A549 (cell line): ENCODE measurements around the gene PRKCZ. TPM values are rescaled to one million over a fixed set of nuclear protein-coding genes. Genes with fewer than 3 reads are reported as not detected.

Source experiments
- ATAC-seq, 2 experiments: fragments of 200-7000 bp in 1 of 2; fragments of >200 bp in 1 of 2; cut with Nextera tagmentation in 1 of 2; cut with Tn5 transposase in 1 of 2; 3 replicates each; pipeline versions ENCODE4 v1.8.0 to v1.9.1; 2018 to 2020; ENCODE audit warnings: mild to moderate bottlenecking in 1 of 2, moderate library complexity in 1 of 2
- CTCF ChIA-PET: fragments of 300-600 bp; sonication (Branson Sonifier 250); formaldehyde crosslinking; extraction: SDS; loops from one replicate; lab custom pipeline; 2021; ENCODE audit warnings: antibody characterized with exemption, inconsistent platforms; lab: Yijun Ruan, JAX
- POLR2A ChIA-PET: fragments of 350-600 bp; formaldehyde crosslinking; extraction: SDS; loops from one replicate; lab custom pipeline; 2021; ENCODE audit warnings: antibody characterized with exemption, inconsistent platforms; lab: Yijun Ruan, JAX
- DNase-seq, 2 experiments: peaks; one replicate each; pipeline versions ENCODE4 v3.0.0 to v3.0.0-alpha.2; 2011 to 2016; ENCODE audit warnings: low read depth in 1 of 2, low spot score in 1 of 2
- FAIRE-seq: peaks from 2 replicates; lab custom pipeline; 2011; peaks lifted over from hg19 to GRCh38; lab: Jason Lieb, UNC
- H3K27ac ChIP-seq, 2 experiments: fragments of >200 bp; sonication (Bioruptor Twin); formaldehyde crosslinking; 3 replicates each; pipeline ENCODE4 v1.5.1; 2016 to 2017
- H3K4me1 ChIP-seq: fragments of >200 bp; sonication (Bioruptor Twin); formaldehyde crosslinking; 3 replicates; pipeline ENCODE4 v1.6.1; 2016
- H3K4me2 ChIP-seq: fragments of >200 bp; sonication (Bioruptor Twin); formaldehyde crosslinking; 3 replicates; pipeline ENCODE4 v1.6.1; 2016
- H3K4me3 ChIP-seq: fragments of >200 bp; sonication (Bioruptor Twin); formaldehyde crosslinking; 3 replicates; pipeline ENCODE4 v1.5.1; 2016
- H3K9me3 ChIP-seq: fragments of >200 bp; sonication (Bioruptor Twin); formaldehyde crosslinking; 3 replicates; pipeline ENCODE4 v1.6.1; 2016
- CEBPB ChIP-seq, 2 experiments: fragments of >200 bp in 1 of 2; sonication (Bioruptor Twin) in 1 of 2; formaldehyde crosslinking in 1 of 2; IDR thresholded peaks; 2 replicates each; pipeline ENCODE4 v1.6.1; 2012 to 2016
- E2F6 ChIP-seq: IDR thresholded peaks from 2 replicates; pipeline ENCODE4 v1.6.1; 2012; ENCODE audit warnings: low read depth, borderline replicate concordance
- ELK1 ChIP-seq: fragments of 150-350 bp; IDR thresholded peaks from 2 replicates; pipeline ENCODE4 v1.6.1; 2014; ENCODE audit warnings: low read depth, mild to moderate bottlenecking, low read length
- EP300 ChIP-seq, 2 experiments: fragments of >200 bp; sonication (Bioruptor Twin); formaldehyde crosslinking; IDR thresholded peaks; 2 replicates in 1 of 2; 3 replicates in 1 of 2; pipeline ENCODE4 v1.6.1; 2016 to 2017
- FOXS1 ChIP-seq: fragments of 250-450 bp; sonication (Bioruptor Pico); IDR thresholded peaks from 2 replicates; pipeline ENCODE4 v1.5.0; 2020; ENCODE audit warnings: mild to moderate bottlenecking, moderate library complexity
- HMGXB4 ChIP-seq: fragments of 250-450 bp; sonication (Bioruptor Pico); IDR thresholded peaks from 2 replicates; pipeline ENCODE4 v1.5.0; 2021; ENCODE audit warnings: mild to moderate bottlenecking, moderate library complexity, borderline replicate concordance
- MYC ChIP-seq: IDR thresholded peaks from 2 replicates; pipeline ENCODE4 v1.6.1; 2012; ENCODE audit warnings: mild to moderate bottlenecking, inconsistent platforms, low read length, improper control_type of control experiment, borderline replicate concordance
- NR3C1 ChIP-seq: fragments of >200 bp; sonication (Bioruptor Twin); formaldehyde crosslinking; IDR thresholded peaks from 3 replicates; pipeline ENCODE4 v1.6.1; 2017
- PHF8 ChIP-seq: fragments of 200-600 bp; sonication (generic); IDR thresholded peaks from 2 replicates; pipeline ENCODE4 v1.6.1; 2016; ENCODE audit warnings: low read depth, mild to moderate bottlenecking, antibody characterized with exemption, moderate library complexity, borderline replicate concordance
- POLR2AphosphoS2 ChIP-seq: conservative IDR thresholded peaks from 2 replicates; pipeline ENCODE4 v1.6.1; 2012; ENCODE audit warnings: low read length, improper control_type of control experiment, inconsistent platforms
- RAD21 ChIP-seq, 2 experiments: fragments of >200 bp in 1 of 2; sonication (Bioruptor Twin) in 1 of 2; formaldehyde crosslinking in 1 of 2; IDR thresholded peaks in 1 of 2; conservative IDR thresholded peaks in 1 of 2; 2 replicates in 1 of 2; 3 replicates in 1 of 2; pipeline ENCODE4 v1.6.1; 2012 to 2018; ENCODE audit warnings: inconsistent platforms in 1 of 2
- REST ChIP-seq: fragments of 200-600 bp; sonication (generic); IDR thresholded peaks from 2 replicates; pipeline ENCODE4 v1.6.1; 2016; ENCODE audit warnings: antibody characterized with exemption, mild to moderate bottlenecking, moderate library complexity
- SMC3 ChIP-seq: fragments of >200 bp; sonication (Bioruptor Twin); formaldehyde crosslinking; IDR thresholded peaks from 3 replicates; pipeline ENCODE4 v1.6.1; 2018; ENCODE audit warnings: inconsistent platforms
- TFCP2L1 ChIP-seq: fragments of 250-450 bp; sonication (Bioruptor Pico); IDR thresholded peaks from 2 replicates; pipeline ENCODE4 v1.5.0; 2021; ENCODE audit warnings: mild to moderate bottlenecking
- USF2 ChIP-seq: fragments of 450-650 bp; IDR thresholded peaks from 2 replicates; pipeline ENCODE4 v1.6.1; 2014; ENCODE audit warnings: antibody characterized with exemption
- ZC3H11A ChIP-seq: fragments of 450-650 bp; IDR thresholded peaks from 2 replicates; pipeline ENCODE4 v1.6.1; 2014; ENCODE audit warnings: antibody characterized with exemption, mild to moderate bottlenecking
- ZFP36 ChIP-seq: fragments of 450-650 bp; IDR thresholded peaks from 2 replicates; pipeline ENCODE4 v1.6.1; 2014; ENCODE audit warnings: borderline replicate concordance; ENCODE audit not compliant: partially characterized antibody
- WGBS: methylation state at CpG from one replicate; pipeline ENCODE4 v1.1.6; 2017; ENCODE audit errors: missing lambda C conversion rate; 5-methylcytosine and 5-hydroxymethylcytosine counted together
- polyA plus RNA-seq, 4 experiments: library from polyadenylated mRNA; depleted of rRNA in 3 of 4; stranded (reverse); fragments of >200 nt; fragmentation: RNase III in 1 of 4; extraction: RNeasy Plus Mini Kit Qiagen cat#74134 plus additional on column Dnase treatment in 1 of 4; gene quantifications; 2 replicates in 3 of 4; 3 replicates in 1 of 4; pipeline ENCODE4 v1.2.3, GENCODE V29; 2011 to 2017

PRKCZ gene
- polyA plus RNA-seq, 2 of the 4 experiments (the other 2 are of a cell fraction) = 9.5 to 9.8 TPM

- TF ChIP-seq PHF8 (no peak), POLR2AphosphoS2 (no peak), ZFP36 (no peak), SMC3 (no peak), TFCP2L1 (CRISPR knock-in tag) (no peak), RAD21 (conservative IDR thresholded peaks at IDR 0.05 in 1 of 2, IDR thresholded peaks at IDR 0.05 in 1 of 2) (no peak), ELK1 (no peak), NR3C1 (no peak), MYC (no peak), E2F6 (no peak), FOXS1 (CRISPR knock-in tag) (no peak), EP300 (IDR thresholded peaks at IDR 0.05) (no peak), HMGXB4 (CRISPR knock-in tag) (no peak), REST (no peak), USF2 (no peak), CEBPB (IDR thresholded peaks at IDR 0.05) (no peak)
- TF ChIP-seq, all 56 proteins: peak for 0
- Histone ChIP-seq H3K4me3 (no peak overlapping the region), H3K9me3 (no peaks in the 10 kb centered on the region), H3K27ac (no peak overlapping the region), H3K4me2 (no peak overlapping the region), H3K4me1 (peaks cover 17% of the 10 kb centered on the region)
- FAIRE-seq = no peak
- WGBS = 89% methylated on average over 6 of the region's 14 CpGs
- no peak for DNase-seq
- POLR2A ChIA-PET = no interaction called here
- CTCF ChIA-PET = interaction anchor here (10.4 kb wide), 1 partner anchor 183 kb away, joined by 267 read pairs; the partner anchor contains the start of genes MORN1 and RER1
- ATAC-seq = no peak
Measured at GRCh38 chr1:2201062-2201461, 150.9 kb downstream of the PRKCZ start.

GRCh38 chr1:2202008-2202575 lies 151.9 kb downstream of the PRKCZ start:
- H3K4me2 ChIP-seq = no peak overlapping the region
- TF ChIP-seq ZC3H11A = no peak
- CTCF ChIA-PET = interaction anchor here (1.5 to 10.4 kb wide), 2 partner anchors 28 to 182 kb away, joined by 11 to 267 read pairs; partner anchors contain the start of genes MORN1 and RER1
- POLR2A ChIA-PET = no interaction called here
- ATAC-seq = no peak
- FAIRE-seq = no peak
- no peak for DNase-seq
- 78% methylated on average over 9 of the region's 9 CpGs for WGBS
- H3K4me1 ChIP-seq = peaks cover 25% of the 10 kb centered on the region
- no peak overlapping the region for H3K4me3 ChIP-seq
- no peaks in the 10 kb centered on the region for H3K9me3 ChIP-seq
- no peak overlapping the region for H3K27ac ChIP-seq
